ENCODE results near the gene IL22. TPM values are rescaled to one million over a fixed set of nuclear protein-coding genes. Genes with fewer than 3 reads are reported as not detected.

The IL22 gene
- polyA plus RNA-seq, 1 donor (not counting 4 experiments of a cell fraction or from before 2014, with no cell fraction given) = not detected

DNA sequence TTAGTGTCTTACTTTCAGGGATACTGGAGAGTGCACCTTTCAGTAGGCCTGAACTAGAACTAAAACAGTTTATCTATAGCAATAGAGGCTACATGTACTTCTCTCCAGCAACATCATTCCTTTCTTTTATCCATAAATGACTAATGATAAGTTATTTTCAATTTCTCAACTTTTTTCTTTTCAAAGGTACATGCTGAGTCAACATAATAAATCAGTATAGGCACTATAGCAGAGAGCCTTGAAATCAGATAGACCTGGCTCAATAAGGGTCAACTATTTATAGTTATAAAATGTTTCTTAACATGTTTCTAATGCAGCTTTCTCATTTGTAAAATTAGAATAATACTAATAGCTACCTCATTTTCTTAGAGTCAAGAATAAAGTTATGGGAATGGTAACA is 5.6 kb downstream of the IL22 start:
- no peaks in the 10 kb centered on the region for H3K79me2 ChIP-seq (ENCODE audit: control insufficient read depth, insufficient read depth, low read length)
- no peaks in the 10 kb centered on the region for H3K27me3 ChIP-seq (ENCODE audit: control insufficient read depth, extremely low read depth, insufficient read depth, low read length)
- H2AFZ ChIP-seq (ENCODE audit: control insufficient read depth, low read length) = no peak overlapping the region
- no peak for FAIRE-seq
- no peak overlapping the region for H3K4me3 ChIP-seq (ENCODE audit: control insufficient read depth in 2 of 3, extremely low read depth in 1 of 3, insufficient read depth in 2 of 3, low read depth in 1 of 3, low read length in 3 of 3)
- no peaks in the 10 kb centered on the region for H4K20me1 ChIP-seq (ENCODE audit: control insufficient read depth, extremely low read depth, insufficient read depth, low read length)
- no peaks in the 10 kb centered on the region for H3K36me3 ChIP-seq (ENCODE audit: control insufficient read depth in 2 of 2, extremely low read depth in 1 of 2, insufficient read depth in 2 of 2, low read length in 2 of 2)
- H3K9me1 ChIP-seq (ENCODE audit: control insufficient read depth, extremely low read depth, insufficient read depth, low read length) = no peaks in the 10 kb centered on the region
- no peak overlapping the region for H3K9ac ChIP-seq (ENCODE audit: control insufficient read depth, extremely low read depth, insufficient read depth, low read length)
- H3K27ac ChIP-seq (ENCODE audit: control insufficient read depth, insufficient read depth, low read length) = no peak overlapping the region
- no peak for TF ChIP-seq EZH2 (IDR thresholded peaks at IDR 0.05; ENCODE audit: low read length)
- TF ChIP-seq, protein P1, sequence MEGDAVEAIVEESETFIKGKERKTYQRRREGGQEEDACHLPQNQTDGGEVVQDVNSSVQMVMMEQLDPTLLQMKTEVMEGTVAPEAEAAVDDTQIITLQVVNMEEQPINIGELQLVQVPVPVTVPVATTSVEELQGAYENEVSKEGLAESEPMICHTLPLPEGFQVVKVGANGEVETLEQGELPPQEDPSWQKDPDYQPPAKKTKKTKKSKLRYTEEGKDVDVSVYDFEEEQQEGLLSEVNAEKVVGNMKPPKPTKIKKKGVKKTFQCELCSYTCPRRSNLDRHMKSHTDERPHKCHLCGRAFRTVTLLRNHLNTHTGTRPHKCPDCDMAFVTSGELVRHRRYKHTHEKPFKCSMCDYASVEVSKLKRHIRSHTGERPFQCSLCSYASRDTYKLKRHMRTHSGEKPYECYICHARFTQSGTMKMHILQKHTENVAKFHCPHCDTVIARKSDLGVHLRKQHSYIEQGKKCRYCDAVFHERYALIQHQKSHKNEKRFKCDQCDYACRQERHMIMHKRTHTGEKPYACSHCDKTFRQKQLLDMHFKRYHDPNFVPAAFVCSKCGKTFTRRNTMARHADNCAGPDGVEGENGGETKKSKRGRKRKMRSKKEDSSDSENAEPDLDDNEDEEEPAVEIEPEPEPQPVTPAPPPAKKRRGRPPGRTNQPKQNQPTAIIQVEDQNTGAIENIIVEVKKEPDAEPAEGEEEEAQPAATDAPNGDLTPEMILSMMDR (optimal IDR thresholded peaks at IDR 0.05 in 1 of 3, IDR thresholded peaks at IDR 0.05 in 1 of 3, conservative IDR thresholded peaks at IDR 0.05 in 1 of 3; ENCODE audit: extremely low read depth in 1 of 3, insufficient read depth in 2 of 3, low read length in 3 of 3) = no peak
- no peaks in the 10 kb centered on the region for H3K4me1 ChIP-seq (ENCODE audit: control insufficient read depth, extremely low read depth, insufficient read depth, low read length)
- no peak overlapping the region for H3K4me2 ChIP-seq (ENCODE audit: control insufficient read depth, extremely low read depth, insufficient read depth, low read depth, low read length)
- no peaks in the 10 kb centered on the region for H3K9me3 ChIP-seq (ENCODE audit: control insufficient read depth, low read depth, low read length)
- DNase-seq (ENCODE audit: low read depth, low spot score) = no peak
- dilution Hi-C loops (cut with MboI; ENCODE audit: extremely low pct_ligation_motif_present, low sequenced_read_pairs) = no loop called here

DNA sequence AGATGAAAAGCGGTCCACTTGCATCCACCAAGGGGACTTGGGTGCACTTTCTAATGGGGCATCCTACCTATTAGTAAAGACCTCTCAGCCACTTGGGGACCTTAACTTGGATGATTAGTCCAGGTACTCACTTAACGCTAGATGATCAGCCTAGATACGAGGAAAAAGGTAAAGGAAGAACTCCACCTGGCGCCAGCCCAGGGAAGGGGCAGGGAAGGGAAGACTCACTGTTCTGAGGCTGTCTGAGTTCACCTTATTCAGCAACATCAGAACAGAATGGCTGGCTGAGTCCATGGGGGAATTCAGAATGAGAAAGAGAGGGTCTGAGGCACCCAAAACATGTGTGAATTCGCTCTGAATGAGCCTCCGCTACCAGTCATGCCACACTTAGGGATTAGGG is 7.1 kb downstream of the IL22 start:
- no peaks in the 10 kb centered on the region for H3K9me3 ChIP-seq (ENCODE audit: control insufficient read depth, low read depth, low read length)
- dilution Hi-C loops (cut with MboI; ENCODE audit: extremely low pct_ligation_motif_present, low sequenced_read_pairs) = no loop called here
- H3K79me2 ChIP-seq (ENCODE audit: control insufficient read depth, insufficient read depth, low read length) = no peaks in the 10 kb centered on the region
- no peak for FAIRE-seq
- H3K4me3 ChIP-seq (ENCODE audit: control insufficient read depth in 2 of 3, extremely low read depth in 1 of 3, insufficient read depth in 2 of 3, low read depth in 1 of 3, low read length in 3 of 3) = no peak overlapping the region
- no peaks in the 10 kb centered on the region for H3K9me1 ChIP-seq (ENCODE audit: control insufficient read depth, extremely low read depth, insufficient read depth, low read length)
- H3K36me3 ChIP-seq (ENCODE audit: control insufficient read depth in 2 of 2, extremely low read depth in 1 of 2, insufficient read depth in 2 of 2, low read length in 2 of 2) = no peaks in the 10 kb centered on the region
- H4K20me1 ChIP-seq (ENCODE audit: control insufficient read depth, extremely low read depth, insufficient read depth, low read length) = no peaks in the 10 kb centered on the region
- H3K9ac ChIP-seq (ENCODE audit: control insufficient read depth, extremely low read depth, insufficient read depth, low read length) = no peak overlapping the region
- H3K4me2 ChIP-seq (ENCODE audit: control insufficient read depth, extremely low read depth, insufficient read depth, low read depth, low read length) = no peak overlapping the region
- no peak for TF ChIP-seq EZH2 (IDR thresholded peaks at IDR 0.05; ENCODE audit: low read length)
- TF ChIP-seq, protein P1 (optimal IDR thresholded peaks at IDR 0.05 in 1 of 3, IDR thresholded peaks at IDR 0.05 in 1 of 3, conservative IDR thresholded peaks at IDR 0.05 in 1 of 3; ENCODE audit: extremely low read depth in 1 of 3, insufficient read depth in 2 of 3, low read length in 3 of 3) = no peak
- no peak for DNase-seq (ENCODE audit: low read depth, low spot score)
- H3K27ac ChIP-seq (ENCODE audit: control insufficient read depth, insufficient read depth, low read length) = no peak overlapping the region
- H2AFZ ChIP-seq (ENCODE audit: control insufficient read depth, low read length) = no peak overlapping the region
- H3K27me3 ChIP-seq (ENCODE audit: control insufficient read depth, extremely low read depth, insufficient read depth, low read length) = no peaks in the 10 kb centered on the region
- no peaks in the 10 kb centered on the region for H3K4me1 ChIP-seq (ENCODE audit: control insufficient read depth, extremely low read depth, insufficient read depth, low read length)

All from keratinocyte (primary cell).